OCI-LY7 (cell line): ENCODE measurements around the gene CCDC91.

ENCODE experiments used
- CTCF ChIP-seq: fragments of 200-600 bp; sonication (generic); conservative IDR thresholded peaks from 2 replicates; pipeline ENCODE4 v1.5.1; 2014; ENCODE audit warnings: mild to moderate bottlenecking, antibody characterized with exemption, low read length, moderate library complexity, mixed read lengths
- EZH2phosphoT487 ChIP-seq: fragments of 200-600 bp; sonication (generic); IDR thresholded peaks from 2 replicates; pipeline ENCODE4 v1.6.1; 2018; ENCODE audit warnings: low read depth, borderline replicate concordance, mild to moderate bottlenecking, mixed run types, antibody characterized with exemption, low read length, moderate library complexity, mixed read lengths

DNA sequence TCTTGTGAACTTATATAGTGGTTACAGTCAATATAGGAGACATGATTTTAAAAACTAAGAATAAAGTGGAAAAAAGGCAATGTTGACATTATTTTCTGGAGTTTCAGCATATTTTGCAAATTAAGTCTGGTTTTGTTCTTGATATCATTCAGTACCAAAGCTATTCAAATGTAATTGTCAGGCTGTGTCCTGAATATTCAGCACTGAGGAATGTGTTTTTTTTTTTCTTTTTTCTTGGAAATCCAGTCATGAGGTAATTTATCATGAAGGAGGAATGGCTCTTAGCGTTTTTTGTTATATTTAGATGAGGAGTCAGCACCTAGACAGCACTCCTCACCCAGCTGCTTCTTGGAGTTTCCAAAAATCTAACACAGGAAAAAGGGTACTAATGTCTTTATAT, 225.5 kb downstream of the CCDC91 start:
- TF ChIP-seq EZH2phosphoT487 (no peak), CTCF (no peak)
